ENCODE measurements around the gene NCAM1. TPM values are rescaled to one million over a fixed set of nuclear protein-coding genes. Genes with fewer than 3 reads are reported as not detected.

The NCAM1 gene
- total and polyA plus RNA-seq, 2 experiments from 2014 or later, result 0.76 to 1.6 TPM

DNA sequence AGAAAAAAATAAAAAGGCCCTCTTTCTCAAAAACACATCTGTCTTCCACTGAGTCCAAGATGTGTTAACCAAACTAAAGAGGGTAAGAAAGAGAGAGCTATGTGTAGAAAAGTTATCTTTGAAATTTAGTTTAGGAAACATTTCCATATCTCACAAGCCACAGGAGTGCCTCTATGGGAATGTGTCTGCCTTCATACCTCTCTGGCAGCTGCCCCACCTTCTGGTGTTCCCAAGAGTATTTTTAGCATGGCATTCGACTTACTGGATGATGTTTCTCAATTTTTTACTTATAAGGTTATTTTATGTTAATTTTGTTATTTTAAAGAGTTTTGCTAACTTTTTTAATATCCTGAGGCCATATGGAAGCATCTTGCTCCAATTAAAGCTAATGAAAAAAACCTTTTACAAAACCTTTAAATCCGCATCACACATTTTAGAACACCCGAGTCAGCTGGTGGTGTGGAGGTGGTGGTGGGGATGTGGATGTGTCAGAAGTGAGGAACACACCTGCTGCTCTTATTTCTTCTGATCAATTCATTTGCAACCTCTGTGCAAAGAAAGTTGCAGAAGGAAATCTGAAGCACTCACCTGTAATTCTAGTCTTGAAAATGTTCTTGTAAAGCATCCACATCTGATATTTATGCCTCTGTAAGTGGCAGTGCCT, 112.2 kb downstream of the NCAM1 start (continued):
- TF ChIP-seq ZNF462 (CRISPR knock-in tag; IDR thresholded peaks at IDR 0.05), result no peak
- TF ChIP-seq, protein P1, sequence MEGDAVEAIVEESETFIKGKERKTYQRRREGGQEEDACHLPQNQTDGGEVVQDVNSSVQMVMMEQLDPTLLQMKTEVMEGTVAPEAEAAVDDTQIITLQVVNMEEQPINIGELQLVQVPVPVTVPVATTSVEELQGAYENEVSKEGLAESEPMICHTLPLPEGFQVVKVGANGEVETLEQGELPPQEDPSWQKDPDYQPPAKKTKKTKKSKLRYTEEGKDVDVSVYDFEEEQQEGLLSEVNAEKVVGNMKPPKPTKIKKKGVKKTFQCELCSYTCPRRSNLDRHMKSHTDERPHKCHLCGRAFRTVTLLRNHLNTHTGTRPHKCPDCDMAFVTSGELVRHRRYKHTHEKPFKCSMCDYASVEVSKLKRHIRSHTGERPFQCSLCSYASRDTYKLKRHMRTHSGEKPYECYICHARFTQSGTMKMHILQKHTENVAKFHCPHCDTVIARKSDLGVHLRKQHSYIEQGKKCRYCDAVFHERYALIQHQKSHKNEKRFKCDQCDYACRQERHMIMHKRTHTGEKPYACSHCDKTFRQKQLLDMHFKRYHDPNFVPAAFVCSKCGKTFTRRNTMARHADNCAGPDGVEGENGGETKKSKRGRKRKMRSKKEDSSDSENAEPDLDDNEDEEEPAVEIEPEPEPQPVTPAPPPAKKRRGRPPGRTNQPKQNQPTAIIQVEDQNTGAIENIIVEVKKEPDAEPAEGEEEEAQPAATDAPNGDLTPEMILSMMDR (conservative IDR thresholded peaks at IDR 0.05; ENCODE audit: low read depth in 2 of 2), result no peak
- TF ChIP-seq ZNF331 (CRISPR knock-in tag; IDR thresholded peaks at IDR 0.05; ENCODE audit: low read depth), result no peak
- no peak for TF ChIP-seq ZNF114 (CRISPR knock-in tag; IDR thresholded peaks at IDR 0.05)
- no peak for TF ChIP-seq POLR2AphosphoS5 (IDR thresholded peaks at IDR 0.05; ENCODE audit: low read depth)
- no peak for TF ChIP-seq EZH2 (IDR thresholded peaks at IDR 0.05; ENCODE audit: low read depth, unreplicated experiment)
- TF ChIP-seq, protein P2, sequence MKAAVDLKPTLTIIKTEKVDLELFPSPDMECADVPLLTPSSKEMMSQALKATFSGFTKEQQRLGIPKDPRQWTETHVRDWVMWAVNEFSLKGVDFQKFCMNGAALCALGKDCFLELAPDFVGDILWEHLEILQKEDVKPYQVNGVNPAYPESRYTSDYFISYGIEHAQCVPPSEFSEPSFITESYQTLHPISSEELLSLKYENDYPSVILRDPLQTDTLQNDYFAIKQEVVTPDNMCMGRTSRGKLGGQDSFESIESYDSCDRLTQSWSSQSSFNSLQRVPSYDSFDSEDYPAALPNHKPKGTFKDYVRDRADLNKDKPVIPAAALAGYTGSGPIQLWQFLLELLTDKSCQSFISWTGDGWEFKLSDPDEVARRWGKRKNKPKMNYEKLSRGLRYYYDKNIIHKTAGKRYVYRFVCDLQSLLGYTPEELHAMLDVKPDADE (IDR thresholded peaks at IDR 0.05), result no peak
